Measurements from ENCODE around the gene PGAP2.
A peak's percentile ranks its signal among the peaks of the same experiment; 100 is the strongest.

PGAP2 gene

DNA sequence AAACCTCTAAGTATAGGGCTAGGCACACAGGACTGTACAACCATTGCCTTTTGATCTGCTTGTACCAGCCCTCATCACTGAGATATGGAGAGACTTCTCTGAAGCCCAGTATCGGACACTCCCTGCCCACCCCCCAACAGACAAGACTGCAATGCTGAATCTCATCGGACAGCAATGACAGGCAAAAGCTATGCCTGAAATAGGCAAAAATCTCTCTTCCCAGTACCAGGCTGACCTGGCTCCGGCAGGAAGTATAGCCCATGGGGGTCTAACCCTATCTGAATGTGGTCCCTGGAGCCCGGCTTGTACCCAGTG, 25.9 kb downstream of the PGAP2 start:
- DNase-seq: no peak

DNA sequence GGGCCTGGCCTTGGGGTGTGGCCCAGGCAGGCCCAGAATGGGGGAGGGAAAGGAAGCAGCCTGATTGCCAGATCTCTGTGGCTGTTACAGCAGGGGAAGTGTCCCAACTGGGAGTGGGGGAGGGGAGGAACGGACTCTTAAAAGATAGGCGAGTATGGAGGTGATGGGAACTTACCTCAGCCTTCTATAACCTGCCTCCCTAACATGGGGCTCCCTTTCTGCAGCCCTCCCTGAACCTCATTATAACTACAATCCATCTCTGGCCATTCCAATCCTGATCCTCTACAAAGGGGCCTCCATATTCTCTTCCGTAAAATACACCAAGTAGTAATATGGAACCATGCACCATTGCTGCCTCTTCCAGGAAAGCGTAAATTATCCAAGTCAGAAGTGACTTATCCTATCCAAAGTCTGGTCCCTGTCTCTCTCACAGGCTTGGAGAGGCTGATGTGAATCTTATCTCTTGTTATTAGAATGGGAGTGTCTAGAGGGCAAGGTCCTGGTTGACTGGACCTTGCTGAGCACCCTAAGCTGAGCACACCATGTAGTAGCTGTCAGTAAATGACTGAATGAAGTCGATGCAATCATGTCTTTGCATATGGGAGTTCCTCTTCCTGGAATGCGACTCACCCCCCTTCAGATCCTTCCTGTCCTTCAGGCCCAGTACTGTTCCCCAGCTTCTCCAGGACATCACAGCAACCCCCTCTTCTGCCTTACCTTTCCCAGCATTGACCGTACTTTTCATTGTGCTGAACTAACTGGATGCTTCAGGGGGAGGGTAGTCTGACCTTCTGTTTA, 26.5 kb downstream of the PGAP2 start:
- DNase-seq: no peak

DNA sequence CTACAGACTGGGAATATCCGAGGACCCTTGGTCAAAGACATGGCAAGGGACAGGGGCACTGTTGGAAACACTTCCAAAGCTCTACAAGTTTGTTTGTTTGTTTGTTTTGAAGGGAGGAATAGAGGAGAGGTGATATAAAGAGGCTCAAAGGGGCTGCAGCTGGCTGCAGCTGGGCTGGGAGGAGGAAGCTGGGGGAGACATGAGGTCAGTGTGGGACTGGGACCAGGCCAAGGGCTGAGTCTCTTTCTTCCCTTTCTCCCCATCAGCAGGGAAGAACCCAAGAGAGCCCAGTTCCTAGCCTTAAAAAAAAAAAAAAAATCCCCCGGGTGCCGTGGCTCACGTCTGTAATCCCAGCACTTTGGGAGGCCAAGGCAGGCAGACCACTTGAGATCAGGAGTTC, 27.4 kb downstream of the PGAP2 start:
- DNase-seq: no peak

DNA sequence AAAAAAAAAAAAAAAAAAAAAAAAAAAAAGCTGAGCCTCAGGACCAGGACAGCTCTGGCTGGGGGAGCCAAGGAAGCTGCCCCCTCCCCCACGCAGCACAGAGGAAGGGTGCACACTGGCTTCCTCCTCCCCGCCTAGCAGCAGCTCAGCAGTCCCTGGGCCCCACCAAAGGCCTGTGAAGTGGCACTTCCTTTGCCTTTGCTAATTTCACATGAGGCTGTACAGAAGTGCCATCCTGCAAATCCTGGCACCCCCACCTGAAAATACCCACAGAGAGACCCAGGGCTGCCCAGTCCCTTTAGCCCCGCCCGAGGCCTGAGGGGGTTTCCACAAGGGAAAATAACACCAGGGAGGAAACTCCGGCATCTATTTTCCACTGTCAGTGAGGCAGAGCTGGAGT, 28.5 kb downstream of the PGAP2 start:
- DNase-seq: peak in 2 of 4 experiments; percentile 28 to 41

- no peak for DNase-seq
Observed at GRCh38 chr11:3837793-3838192, 29.4 kb downstream of the PGAP2 start.

DNA sequence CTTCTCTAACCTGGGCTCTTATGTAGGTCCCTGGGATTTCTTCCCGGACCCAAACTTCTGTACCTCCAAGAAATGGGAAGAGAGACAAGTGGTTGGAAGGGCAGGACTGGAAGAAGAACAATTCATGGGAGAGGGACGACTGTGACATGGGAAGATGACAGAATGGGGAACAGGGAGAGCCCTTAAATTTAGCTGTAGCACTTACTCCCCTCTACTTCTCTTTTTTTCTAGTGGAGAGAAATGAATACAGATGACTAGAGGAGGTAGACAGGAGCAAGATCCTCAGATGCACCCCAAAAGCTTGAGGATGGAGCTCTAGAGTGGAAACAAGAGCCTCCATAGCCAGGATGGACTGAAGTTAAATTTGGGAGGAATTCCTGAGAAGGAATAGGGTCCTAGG, 30.1 kb downstream of the PGAP2 start:
- DNase-seq: no peak

DNA sequence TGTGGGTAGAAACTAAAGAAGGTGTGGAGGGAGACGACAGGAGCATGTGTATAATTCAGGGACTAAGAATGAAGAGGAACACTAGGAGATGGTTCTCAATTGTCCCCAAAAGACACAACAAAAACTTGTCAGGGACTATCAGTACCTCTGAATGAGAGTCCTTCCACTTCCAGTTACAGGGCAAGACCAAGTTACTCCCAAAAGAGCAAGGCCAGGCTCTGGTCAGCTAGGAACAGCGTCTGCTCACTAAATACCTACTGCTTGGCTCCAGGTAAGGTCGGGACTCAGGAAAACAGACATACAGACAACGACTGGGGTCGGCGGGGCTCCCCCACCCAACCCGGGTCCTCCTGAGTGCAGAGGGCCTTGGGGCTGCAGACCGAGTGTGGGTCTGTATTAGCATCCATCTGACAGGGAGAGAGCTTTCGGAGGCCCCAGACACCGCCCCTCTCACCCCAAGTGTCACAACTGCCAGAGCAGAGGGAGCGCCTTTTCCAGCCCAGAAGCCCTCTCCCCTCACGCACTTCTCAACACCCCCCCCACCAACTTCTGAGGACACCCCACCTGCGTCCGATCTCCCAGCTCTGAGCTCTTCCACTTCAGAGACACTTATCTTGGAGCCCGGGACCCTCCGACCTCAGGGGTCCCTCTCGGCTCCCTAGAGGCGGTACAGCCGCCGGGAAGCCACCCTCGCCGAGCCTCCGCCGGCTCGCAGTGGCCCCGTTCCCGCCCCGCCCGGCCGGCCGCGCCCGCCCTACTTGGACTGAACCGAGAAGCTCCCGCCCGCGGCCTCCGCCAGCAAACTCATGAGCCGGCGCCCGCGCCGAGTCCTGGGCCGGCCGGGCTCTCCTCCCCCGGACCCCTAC, 31.9 kb downstream of the PGAP2 start:
- peak in 1 of 4 experiments; percentile 21 for DNase-seq

DNA sequence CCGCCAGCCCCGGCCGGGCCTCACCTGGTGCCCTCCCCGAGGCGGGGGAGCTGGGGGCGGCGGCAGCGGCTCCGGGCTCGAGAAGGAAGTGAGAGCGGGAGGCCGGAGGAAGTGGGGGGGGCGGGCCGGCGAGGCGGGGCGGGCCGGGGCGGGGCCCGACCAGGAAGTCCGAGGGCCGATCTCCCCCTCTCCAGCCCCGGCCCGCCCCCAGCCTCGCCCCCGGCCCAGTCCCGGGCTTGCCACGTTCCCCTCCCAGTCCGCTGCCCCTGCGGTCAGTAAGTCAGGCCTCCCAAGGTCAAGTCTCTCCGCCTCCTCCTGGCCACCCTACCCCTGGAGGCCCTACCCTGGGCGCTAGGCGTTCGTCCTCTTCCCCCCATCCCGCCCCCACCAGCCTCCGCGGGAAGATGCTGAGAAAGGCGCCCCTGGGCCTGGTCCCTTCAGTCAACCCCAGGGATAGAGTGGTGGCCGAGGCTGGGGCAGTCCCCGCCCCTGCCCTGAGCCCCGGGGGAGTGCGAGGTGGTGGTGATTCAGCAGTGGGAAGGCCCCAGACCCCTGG, 32.6 kb downstream of the PGAP2 start, which contains the start of gene RHOG:
RHOG (minus strand) TSS at position 90 of the 556 bp plus-strand sequence. CDS start 12,821 bp downstream, outside the sequence.
- peak in 2 of 4 experiments; percentile 66 to 74 for DNase-seq

- peak; percentile 84 to 91 (median 86) for DNase-seq
Observed at GRCh38 chr11:3841426-3842350, 33.3 kb downstream of the PGAP2 start.

- no peak for DNase-seq
Observed at GRCh38 chr11:3843326-3843725, 35.0 kb downstream of the PGAP2 start.

DNA sequence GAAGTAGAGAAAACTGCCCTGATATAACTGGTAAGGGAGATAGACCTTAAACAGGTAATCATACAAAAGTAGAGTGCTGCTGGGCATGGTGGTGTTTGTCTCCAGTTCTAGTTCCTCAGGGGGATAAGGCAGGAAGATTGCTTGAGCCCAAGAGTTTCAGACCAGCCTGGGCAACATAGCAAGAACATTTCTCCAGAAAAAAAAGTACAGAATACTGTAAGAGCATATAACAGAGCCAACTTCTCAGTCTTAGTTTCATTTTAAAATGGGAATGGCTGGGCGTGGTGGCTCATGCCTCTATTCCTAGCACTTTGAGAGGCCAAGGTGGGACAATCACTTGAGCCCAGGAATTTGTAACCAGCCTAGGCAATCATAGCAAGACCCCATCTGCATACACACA, 36.9 kb downstream of the PGAP2 start:
- no peak for DNase-seq

DNA sequence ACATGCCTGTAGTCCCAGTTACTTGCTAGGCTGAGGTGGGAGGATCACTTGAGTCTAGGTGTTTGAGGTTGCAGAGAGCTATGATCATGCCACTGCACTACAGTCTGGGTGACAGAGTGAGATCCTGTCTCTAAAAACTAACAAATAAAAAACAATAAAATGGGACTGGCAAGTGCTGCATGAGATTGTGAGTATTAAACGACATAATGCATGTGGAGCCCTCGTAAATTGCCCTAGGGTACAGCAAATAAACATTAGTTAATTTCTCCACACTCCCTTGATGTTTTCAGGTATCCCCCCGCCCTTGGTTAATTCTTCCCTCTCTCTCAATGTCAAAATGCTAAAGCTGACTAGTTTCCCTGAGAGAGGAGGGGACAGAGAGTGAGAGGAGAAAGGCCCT, 37.3 kb downstream of the PGAP2 start:
- DNase-seq: no peak

DNA sequence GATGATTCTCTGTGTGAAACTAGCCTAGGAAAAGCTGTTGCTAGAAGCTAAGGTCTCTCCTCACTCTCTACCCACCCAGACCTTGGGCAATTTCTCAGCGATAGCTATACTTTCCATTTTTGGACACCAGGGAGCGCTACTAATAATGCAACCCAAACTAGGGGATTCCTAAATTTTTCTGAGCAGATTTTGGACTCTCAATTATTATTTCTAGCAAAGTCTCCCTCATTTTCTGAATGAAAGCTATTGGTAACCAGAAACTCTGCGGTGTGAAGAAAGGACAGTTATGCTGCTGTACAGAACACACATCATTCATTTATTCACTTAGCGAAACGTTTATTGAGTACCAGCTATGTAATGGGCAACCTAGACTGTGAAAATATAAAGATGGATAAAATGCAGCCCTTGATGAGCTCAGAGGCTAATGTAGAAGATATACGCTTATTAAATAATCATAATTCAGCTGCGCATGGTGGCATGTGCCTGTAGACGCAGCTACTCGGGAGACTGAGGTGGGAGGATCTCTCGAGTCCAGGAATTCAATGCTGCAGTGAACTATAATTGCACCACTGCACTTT, 41.0 kb downstream of the PGAP2 start:
- peak in 1 of 4 experiments; percentile 22 for DNase-seq

GRCh38 chr11:3853545-3853842, 45.1 kb downstream of the PGAP2 start:
- no peak for DNase-seq

- DNase-seq: peak in 2 of 4 experiments; percentile 42 to 58
Observed at GRCh38 chr11:3853899-3854659, 45.7 kb downstream of the PGAP2 start.

DNA sequence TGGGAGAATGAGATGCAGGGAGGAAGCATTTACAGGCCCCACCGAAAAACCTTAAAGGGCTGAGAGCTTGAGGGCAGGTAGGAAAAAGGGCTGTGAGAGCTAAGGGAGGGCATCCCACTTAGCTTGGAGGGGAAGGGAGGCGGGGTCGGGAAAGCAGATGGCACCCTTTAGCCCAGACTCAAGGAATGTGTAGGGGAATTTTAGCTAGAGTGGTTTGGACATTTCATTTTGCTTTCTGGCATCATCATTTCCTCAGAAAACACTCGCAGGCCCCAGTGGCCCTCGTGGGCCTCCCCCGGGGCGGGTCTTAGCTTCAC, 46.3 kb downstream of the PGAP2 start:
- DNase-seq: no peak

DNA sequence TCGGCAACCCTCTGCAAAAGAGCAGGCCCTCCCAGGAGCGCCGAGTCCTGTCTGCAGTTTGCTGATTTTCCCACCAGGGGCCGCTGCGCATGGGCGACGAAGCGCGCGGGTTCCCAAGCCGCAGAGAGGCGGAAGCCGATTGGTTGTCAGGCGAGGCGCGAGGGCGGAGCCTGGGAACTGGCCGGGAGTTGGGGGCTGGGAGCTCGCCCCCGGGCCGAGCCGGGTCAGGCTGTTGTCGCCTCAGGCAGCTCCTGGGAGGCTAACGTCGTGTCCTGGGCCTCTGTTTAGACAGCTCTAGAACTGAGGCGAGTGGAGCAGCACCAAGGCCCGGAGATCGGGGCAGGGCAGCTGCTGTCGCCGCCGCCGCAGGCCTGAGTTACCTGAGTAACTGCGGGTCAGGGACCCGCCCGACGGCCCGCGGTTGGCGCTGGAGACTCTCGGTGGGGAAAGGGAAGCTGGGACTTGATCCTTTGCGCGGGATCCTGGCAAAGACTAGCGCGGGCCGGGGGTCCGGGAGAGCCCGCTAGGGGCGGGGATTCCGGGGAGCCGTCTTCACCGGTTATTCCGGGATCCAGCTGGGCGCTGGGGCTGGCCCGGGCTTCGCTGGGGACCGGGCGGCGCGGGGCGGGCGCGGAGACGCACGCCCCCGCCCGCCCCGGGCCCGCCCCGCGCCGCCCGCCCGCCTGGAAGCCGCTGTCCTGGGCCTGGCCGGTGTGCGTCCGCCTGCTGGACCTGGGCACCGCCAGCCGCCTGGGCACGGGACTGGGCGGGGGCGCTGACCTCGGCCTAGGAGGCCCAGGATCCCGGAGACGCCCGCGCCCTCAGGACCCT, 46.8 kb downstream of the PGAP2 start, which contains the start of gene STIM1:
STIM1 (plus strand) TSS at position 688 of the 831 bp plus-strand sequence. CDS start 607 bp downstream, outside the sequence.
- DNase-seq: peak; percentile 97 to 98 (median 98)

- peak in 2 of 4 experiments; percentile 25 to 37 for DNase-seq
Observed at GRCh38 chr11:3855808-3856491, 47.6 kb downstream of the PGAP2 start.

DNA sequence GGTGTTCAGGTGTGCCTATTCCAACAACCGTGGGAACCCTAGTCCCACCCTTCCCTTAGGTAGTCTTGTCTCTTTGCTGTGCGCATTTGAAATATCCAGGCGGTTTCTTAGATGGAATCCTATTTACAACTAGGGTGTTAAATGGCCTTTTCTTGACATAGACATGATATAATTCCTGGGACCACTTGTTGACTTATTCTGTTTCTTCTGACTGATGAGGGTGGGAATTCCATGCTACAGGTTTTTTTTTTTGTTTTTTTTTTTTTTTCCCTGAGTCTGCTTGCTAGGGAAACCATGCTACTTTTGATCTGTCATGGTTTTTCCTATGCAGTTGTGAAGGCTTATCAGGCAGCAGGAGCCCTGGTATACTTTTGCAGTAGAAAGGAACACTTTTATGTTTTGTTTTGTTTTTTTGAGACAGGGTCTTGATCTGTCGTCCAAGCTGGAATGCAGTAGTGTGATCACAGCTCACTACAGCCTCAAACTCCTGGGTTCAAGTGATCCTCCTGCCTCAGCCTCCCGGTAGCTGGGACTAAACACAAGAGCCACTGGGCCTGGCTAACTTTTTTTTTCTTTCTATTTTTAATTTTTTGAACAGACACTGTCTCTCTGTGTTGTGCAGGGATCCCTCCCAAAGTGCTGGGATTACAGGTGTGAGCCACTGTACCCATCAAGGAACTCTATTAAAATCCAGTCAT, 48.6 kb downstream of the PGAP2 start:
- DNase-seq: no peak
